HG03575 (cell line): ENCODE measurements around the gene TNS1.

ENCODE experiments used
- ATAC-seq: cut with Tn5 transposase; IDR thresholded peaks from one replicate; pipeline ENCODE4 v1.9.1; 2021; ENCODE audit not compliant: unreplicated experiment, insufficient number of reproducible peaks, low FRiP score; ENCODE audit errors: extremely low read depth

The TNS1 gene

DNA sequence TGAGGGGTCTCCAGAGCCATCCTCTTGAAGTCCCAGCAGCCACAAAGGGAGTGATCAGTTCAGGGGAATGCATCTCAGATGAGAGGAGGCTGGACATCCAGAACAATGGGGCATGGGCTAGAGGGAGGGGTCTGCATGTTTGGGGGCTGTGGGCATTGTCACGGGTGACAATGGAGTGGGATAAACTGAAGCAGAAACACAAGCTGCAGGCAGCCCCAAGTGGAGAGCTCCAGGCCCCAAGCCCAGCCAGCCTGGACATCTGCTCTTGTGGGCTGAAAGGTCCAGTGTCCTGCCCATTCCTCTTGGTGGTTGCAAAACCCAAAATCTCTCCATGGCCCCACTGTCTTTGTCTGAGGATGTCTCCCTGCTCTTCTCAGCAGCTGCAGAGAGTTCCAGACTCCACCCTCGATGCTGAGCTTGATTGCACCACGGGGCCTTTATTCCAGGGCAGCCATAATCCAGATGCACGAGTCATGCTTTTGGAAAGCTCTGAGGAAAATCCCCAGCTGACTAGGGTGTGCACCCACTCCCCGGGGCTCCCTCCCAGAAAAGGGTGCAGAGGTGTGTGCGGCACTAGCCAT is 149.4 kb downstream of the TNS1 start:
- no peak for ATAC-seq

GRCh38 chr2:217852555-217853211 is 150.1 kb downstream of the TNS1 start:
- ATAC-seq, result no peak

DNA sequence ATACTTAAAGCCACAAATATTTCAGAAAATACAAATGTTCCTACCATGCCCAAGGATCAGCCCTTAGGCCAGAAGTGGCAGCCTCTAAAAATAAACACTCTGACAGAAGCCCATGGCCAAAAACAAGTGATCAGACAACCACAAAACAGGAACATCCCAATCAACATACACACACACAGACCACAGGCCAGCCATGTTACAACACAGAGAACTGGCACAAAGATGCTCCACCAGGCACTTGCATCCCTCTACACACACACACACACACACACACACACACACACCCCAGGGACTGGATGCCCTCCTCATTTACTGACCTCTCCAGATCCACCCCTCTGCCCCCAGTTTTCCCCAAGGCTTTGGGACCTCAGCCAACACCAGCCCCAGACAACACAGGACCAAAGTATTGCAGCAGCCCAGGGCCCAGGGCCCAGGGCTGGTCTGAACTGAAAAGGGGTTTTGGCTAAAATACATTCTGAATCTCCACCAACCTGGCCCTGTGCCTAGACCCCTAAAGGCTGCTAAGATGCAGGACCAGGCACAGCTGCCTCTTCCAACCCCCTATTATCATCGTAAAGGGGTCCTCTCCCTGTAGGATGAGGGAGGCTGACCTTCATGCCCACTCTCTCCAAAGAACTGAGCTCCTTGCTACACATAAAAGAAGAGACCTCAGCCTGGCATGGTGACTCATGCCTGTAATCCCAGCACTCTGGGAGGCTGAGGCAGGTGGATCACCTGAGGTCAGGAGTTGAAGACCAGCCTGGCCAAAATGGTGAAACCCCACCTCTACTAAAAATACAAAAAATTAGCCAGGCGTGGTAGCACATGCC is 151.4 kb downstream of the TNS1 start:
- no peak for ATAC-seq

DNA sequence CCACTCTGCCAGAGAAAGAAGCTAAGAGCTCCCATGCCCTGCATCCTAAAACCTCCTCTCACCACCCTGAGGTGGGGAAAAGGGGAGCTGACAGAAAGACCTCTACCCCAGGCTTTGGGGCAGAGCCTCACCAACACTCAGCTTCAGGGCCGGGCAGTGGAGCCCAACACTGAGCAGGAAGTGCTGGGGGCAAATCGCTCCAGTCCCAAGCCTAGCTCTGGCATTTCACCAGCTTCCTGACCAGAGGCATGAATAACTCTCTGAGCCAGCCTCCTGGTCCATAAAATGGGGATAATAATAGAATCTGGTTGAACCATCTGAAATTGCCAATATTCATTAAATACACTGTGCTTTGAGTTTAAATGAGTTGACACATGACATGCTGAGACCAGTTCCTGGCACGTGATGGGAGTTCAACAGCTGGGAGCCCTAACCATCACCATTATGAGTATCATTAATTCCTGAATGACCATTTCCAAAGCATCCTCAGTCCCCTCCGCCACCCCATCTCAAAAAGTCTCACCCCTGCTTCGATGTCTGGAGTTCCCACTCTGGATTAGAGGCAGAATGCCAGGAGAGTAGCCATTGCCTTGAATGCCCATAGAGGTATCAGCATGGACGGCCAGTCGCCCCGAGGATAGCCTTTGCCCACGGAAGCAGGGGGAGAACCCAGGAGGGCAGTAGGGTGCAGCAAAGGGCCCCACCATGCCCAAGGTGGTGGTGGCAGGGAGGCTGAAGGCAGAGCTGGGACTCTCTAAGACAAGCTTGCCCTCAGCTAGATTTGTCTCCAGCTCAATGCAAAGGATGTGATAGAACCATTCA is 153.4 kb downstream of the TNS1 start:
- ATAC-seq, result no peak

DNA sequence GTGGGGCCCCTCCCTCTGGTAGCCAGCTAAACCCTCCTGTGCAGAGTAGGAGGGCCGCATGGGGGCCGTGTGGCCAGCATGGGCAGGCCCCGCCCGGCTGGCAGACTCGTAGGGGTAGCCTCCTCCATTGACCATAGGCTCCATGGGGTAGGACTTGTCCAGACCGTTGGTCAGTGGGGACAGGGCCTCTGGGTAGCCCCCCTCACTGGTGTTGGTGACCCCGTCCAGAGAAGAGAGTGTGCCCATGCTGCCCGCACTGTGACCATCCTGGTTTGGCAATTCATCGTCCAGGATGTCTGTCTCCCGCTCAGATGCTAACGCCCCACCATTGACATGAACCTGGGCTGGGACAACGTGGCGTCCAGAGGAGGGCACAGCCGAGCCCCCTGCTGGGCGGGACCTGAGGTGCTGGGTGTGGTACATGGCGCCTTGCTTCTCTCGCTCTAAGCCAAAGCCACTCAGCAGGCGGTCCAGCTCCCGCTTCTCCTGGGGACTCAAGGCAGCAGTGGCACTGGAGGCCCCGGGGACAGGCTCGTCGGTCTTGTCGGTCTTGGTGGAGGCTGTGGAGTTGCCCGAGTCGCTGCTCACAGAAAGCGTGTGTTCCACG is 154.3 kb downstream of the TNS1 start:
- no peak for ATAC-seq

DNA sequence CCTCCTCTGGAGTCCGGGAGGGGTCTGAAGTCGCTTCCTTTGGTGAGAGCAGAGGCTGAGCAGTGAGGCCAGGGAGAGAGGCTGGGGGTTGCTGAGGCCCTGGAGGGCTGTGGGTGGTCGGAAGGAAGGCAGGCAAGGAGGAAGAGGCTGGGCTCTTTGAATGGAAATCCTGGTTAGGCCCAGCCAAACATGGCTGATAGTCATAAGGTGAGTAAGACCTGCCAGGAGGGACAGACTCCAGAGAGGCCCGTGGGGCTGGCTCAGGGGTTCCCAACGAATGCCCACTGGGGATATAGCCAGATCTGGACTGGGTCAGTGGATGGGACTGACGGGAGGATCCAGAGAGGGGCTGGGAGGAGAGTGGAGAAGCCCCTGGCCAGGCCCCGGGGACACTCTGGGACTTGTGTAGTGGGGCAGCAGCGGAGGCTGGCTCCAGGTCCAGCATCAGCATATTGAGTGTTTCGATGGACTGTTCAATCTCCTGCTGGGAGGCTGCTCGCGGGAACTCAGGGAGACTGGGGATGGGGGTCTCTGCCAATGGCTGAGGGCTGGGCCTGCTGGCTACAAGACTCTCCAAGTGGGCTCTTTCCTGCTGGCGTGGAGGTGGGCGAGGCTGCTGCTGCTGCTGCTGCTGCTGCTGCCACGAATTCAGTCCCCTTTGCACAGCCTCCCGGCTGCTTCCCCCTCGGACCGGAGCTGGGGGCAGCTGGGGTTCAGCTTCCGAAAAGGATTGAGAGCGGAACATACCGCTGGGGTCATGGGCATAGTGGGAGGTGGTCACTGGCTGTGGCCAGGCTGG is 155.0 kb downstream of the TNS1 start:
- no peak for ATAC-seq

DNA sequence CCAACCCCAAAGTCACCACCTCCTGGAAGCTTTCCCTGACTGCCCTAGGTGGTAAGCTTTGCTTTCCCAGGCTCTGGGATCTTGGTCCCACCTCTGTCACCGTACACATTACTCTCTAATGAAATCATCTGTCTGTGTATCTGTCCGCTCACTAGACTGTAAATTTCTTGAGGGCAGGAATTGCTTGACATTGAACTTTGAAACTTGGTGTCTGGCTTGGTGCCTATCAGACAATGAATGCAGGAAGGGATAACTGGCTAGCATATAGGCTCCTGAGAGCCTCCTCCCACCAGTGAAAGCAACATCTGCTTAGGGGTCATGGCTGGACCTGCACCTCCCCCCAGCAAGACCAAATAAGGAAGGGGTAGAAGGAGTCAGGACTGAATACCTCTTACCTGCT is 155.7 kb downstream of the TNS1 start:
- ATAC-seq, result no peak

GRCh38 chr2:217846321-217846743 is 156.5 kb downstream of the TNS1 start:
- ATAC-seq, result no peak

DNA sequence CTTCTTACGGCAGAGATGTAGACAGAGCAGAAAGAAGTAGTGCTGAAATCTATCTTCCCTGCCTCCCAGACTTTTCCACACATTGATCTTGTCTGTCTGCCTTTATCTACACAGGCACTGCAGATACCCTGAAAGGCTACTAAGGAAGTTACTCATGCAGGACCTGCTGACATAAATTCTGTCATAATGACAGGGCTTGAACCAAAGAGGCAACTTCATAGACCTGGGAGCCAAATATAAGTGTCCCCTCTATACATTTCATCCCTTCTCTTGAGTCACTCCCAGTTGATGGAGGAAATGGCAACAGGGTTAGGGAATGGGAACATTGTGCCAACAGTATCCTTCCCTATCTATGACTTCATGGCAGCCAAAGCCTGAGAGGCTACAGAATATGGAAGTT is 157.5 kb downstream of the TNS1 start:
- no peak for ATAC-seq

DNA sequence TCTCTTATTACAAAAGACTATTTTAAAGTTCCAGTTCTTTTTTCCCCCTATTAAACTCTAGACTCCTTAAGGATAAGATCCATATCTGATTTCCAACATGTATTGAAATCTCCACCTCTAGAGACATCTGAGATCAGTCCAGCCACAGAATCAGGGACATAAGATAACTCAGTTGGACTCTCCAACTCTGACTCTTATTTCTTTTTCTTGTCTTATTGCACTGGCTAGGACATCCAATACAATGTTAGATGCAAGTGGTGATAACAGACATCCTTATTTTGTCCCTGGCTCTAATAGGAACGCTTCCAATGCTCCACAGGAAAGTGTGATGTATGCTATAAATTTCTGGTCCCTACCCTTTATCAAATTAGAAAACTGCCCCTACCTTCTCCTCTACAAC is 158.1 kb downstream of the TNS1 start:
- no peak for ATAC-seq

DNA sequence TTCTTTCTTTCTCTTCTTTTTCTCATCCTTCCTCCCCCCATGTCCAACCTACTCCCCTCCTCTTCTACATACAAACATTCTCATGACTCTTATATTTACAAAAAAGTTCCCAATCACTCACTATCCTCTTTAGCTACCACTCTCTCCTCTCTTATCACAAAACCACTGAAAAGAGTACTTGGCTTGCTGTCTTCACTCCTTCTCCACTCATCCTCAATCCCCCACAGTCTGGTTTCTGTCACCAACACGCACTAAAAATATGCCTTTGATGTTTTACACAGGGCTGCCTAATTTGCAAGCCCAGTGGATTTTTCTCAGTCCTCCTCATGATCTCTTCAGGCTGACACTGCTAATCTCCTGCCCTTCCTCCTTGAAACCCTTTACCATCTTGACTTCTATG is 159.5 kb downstream of the TNS1 start:
- no peak for ATAC-seq

DNA sequence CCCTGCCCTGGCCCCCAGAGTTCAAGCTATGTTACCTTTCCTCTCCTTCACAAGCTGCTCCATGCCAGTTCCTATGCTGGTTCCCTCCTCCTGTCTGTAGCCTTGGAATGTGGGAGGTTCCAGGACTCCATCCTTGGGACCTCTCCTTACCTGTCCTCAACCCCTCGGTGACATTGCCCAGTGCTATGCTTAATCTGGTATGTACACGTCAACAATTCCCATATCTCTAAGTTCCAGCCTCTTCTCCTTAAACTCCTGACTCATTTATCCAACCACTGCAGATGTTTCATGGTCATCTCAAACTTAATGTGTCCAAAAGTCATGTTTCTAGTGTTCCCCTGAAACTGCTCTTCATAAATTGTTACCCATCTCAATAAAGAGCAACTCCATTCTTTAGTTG is 160.8 kb downstream of the TNS1 start:
- ATAC-seq, result no peak

- ATAC-seq, result no peak
Measured at GRCh38 chr2:217840522-217840921, 162.3 kb downstream of the TNS1 start.

GRCh38 chr2:217839750-217840107 is 163.1 kb downstream of the TNS1 start:
- ATAC-seq, result no peak

DNA sequence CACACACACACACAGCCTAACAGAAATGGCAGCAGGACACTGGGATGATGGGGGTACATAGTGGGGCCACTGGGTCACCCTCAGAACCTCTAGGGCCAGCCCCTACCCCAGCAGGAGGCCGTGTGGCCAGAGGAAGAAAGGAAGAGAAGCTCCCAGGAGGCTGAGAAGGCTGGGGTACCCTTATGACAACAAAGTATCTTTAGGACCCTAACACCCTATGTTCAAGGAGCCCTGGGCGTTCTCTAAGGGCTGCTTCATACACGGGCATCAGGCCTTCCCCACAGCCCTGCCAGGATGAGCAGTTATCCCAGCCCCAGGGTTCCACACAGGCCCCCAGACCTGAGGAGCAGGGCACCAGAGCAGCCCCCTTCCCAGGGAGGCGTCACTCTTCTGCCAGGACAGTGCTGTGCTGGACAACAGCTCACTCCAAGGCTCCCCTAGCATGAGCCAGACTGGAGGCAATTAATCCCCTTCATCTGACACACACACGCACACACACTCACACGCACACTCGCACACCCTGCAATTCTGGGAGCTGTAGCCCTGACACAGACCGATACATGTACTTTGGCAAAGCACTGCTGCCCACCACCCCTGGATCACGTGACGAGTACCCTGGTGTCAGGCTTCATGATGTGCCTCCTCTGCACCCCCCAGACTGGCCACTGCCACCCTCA is 163.6 kb downstream of the TNS1 start:
- ATAC-seq, result no peak

- no peak for ATAC-seq
Measured at GRCh38 chr2:217838409-217838831, 164.4 kb downstream of the TNS1 start.

GRCh38 chr2:217837530-217837929 is 165.3 kb downstream of the TNS1 start:
- no peak for ATAC-seq
